Neural cell (in vitro differentiated cells): Measurements from ENCODE around the gene PKP3. TPM values are rescaled to one million over a fixed set of nuclear protein-coding genes. Genes with fewer than 3 reads are reported as not detected.

Source experiments
- H2AFZ ChIP-seq: fragments of 200-600, 300-800 bp; sonication (generic), shearing (Covaris generic); 2 replicates; pipeline ENCODE4 v1.6.0; 2014; ENCODE audit warnings: low read depth, mild to moderate bottlenecking, antibody characterized with exemption, low read length, moderate library complexity
- H3F3A ChIP-seq: fragments of 200-600 bp; shearing (Covaris generic); 2 replicates; pipeline ENCODE4 v1.6.1; 2016; ENCODE audit warnings: mild to moderate bottlenecking, moderate library complexity, mixed read lengths, antibody characterized with exemption, low read length; ENCODE audit not compliant: insufficient read depth, poor library complexity, severe bottlenecking
- H3K27ac ChIP-seq: fragments of 200-600, 300-800 bp; sonication (generic), shearing (Covaris generic); 2 replicates; pipeline ENCODE4 v1.5.1; 2014; ENCODE audit warnings: mild to moderate bottlenecking, low read length, moderate library complexity
- H3K27me3 ChIP-seq: fragments of 300-800, 200-600 bp; sonication (generic), shearing (Covaris generic); 2 replicates; pipeline ENCODE4 v1.6.0; 2014; ENCODE audit warnings: mild to moderate bottlenecking, low read depth, low read length, moderate library complexity; ENCODE audit not compliant: insufficient read depth
- H3K36me3 ChIP-seq: fragments of 300-800, 200-600 bp; sonication (generic), shearing (Covaris generic); 2 replicates; pipeline ENCODE4 v1.5.1; 2014; ENCODE audit warnings: mild to moderate bottlenecking, antibody characterized with exemption, low read length, moderate library complexity; ENCODE audit not compliant: insufficient read depth
- H3K4me2 ChIP-seq: fragments of 300-800, 200-600 bp; sonication (generic), shearing (Covaris generic); 2 replicates; pipeline ENCODE4 v1.6.0; 2014; ENCODE audit warnings: mild to moderate bottlenecking, low read length
- H3K4me3 ChIP-seq: fragments of 300-800, 200-600 bp; sonication (generic), shearing (Covaris generic); 2 replicates; pipeline ENCODE4 v1.5.1; 2014; ENCODE audit warnings: mild to moderate bottlenecking, low read length, moderate library complexity
- H3K79me2 ChIP-seq: fragments of 200-600 bp; shearing (Covaris generic); replicated peaks from 2 replicates; pipeline ENCODE4 v1.6.0; 2014; ENCODE audit warnings: mild to moderate bottlenecking, low read length, moderate library complexity; ENCODE audit not compliant: insufficient read depth
- H3K9ac ChIP-seq: fragments of 300-800, 200-600 bp; sonication (generic), shearing (Covaris generic); 2 replicates; pipeline ENCODE4 v1.6.1; 2016; ENCODE audit warnings: mild to moderate bottlenecking, low read length, mixed read lengths
- H3K9me2 ChIP-seq: fragments of 200-600 bp; shearing (Covaris generic); 2 replicates; pipeline ENCODE4 v1.6.1; 2016; ENCODE audit warnings: mild to moderate bottlenecking, low read length, mixed read lengths; ENCODE audit not compliant: insufficient read depth
- H3K9me3 ChIP-seq: fragments of 200-600, 300-800 bp; sonication (generic), shearing (Covaris generic); 2 replicates; pipeline ENCODE4 v1.6.1; 2016; ENCODE audit warnings: mild to moderate bottlenecking, mixed run types, low read length, moderate library complexity, mixed read lengths
- H4K20me1 ChIP-seq: fragments of 200-600 bp; shearing (Covaris generic); 2 replicates; pipeline ENCODE4 v1.6.1; 2016; ENCODE audit warnings: mild to moderate bottlenecking, mixed run types; ENCODE audit not compliant: insufficient read depth
- CTCF ChIP-seq: fragments of 450-650 bp; IDR thresholded peaks from 2 replicates; pipeline ENCODE4 v1.5.1; 2014; ENCODE audit warnings: antibody characterized with exemption, mild to moderate bottlenecking, moderate library complexity; ENCODE audit not compliant: poor library complexity, severe bottlenecking
- EP300 ChIP-seq: fragments of 450-650 bp; conservative IDR thresholded peaks from 2 replicates; pipeline ENCODE4 v1.6.1; 2014; ENCODE audit warnings: antibody characterized with exemption, mild to moderate bottlenecking, moderate library complexity; ENCODE audit not compliant: poor library complexity, severe bottlenecking
- EZH2 ChIP-seq: fragments of 200-600, 300-800 bp; shearing (Covaris generic), sonication (generic); IDR thresholded peaks from 2 replicates; pipeline ENCODE4 v1.6.1; 2014; ENCODE audit warnings: antibody characterized with exemption, low read length, borderline replicate concordance, mild to moderate bottlenecking; ENCODE audit not compliant: insufficient read depth, poor library complexity, severe bottlenecking
- MXI1 ChIP-seq: fragments of 450-650 bp; conservative IDR thresholded peaks from 2 replicates; pipeline ENCODE4 v1.6.1; 2014; ENCODE audit warnings: antibody characterized with exemption, mild to moderate bottlenecking; ENCODE audit not compliant: poor library complexity, severe bottlenecking
- POLR2AphosphoS5 ChIP-seq: IDR thresholded peaks from 2 replicates; pipeline ENCODE4 v1.6.1; 2012
- RAD21 ChIP-seq: fragments of 450-650 bp; conservative IDR thresholded peaks from 2 replicates; pipeline ENCODE4 v1.6.1; 2014; ENCODE audit warnings: antibody characterized with exemption, mild to moderate bottlenecking, moderate library complexity
- SMC3 ChIP-seq: fragments of 450-650 bp; conservative IDR thresholded peaks from 2 replicates; pipeline ENCODE4 v1.6.1; 2014; ENCODE audit warnings: antibody characterized with exemption, mild to moderate bottlenecking, moderate library complexity; ENCODE audit not compliant: poor library complexity
- TAF1 ChIP-seq: IDR thresholded peaks from 2 replicates; pipeline ENCODE4 v1.6.1; 2012; ENCODE audit warnings: low read depth
- polyA plus RNA-seq: library from polyadenylated mRNA; depleted of rRNA; stranded (reverse); fragments of >200 nt; gene quantifications from 2 replicates; pipeline ENCODE4 v1.2.3, GENCODE V29; 2014
- TF ChIP-seq, protein P1 (sequence below): IDR thresholded peaks from 2 replicates; pipeline ENCODE4 v1.6.1; 2012; ENCODE audit warnings: borderline replicate concordance

PKP3 gene
- polyA plus RNA-seq, 1 donor from 2014 or later = not detected

GRCh38 chr11:394858-395655 lies 1.0 kb downstream of the PKP3 start:
- Histone ChIP-seq H3K4me3 (no peak overlapping the region), H3K36me3 (no peaks in the 10 kb centered on the region), H2AFZ (no peak overlapping the region), H3K9me2 (no peaks in the 10 kb centered on the region), H3F3A (no peaks in the 10 kb centered on the region), H3K27ac (no peak overlapping the region), H3K9me3 (no peaks in the 10 kb centered on the region), H3K4me2 (no peak overlapping the region), H4K20me1 (no peaks in the 10 kb centered on the region), H3K27me3 (no peaks in the 10 kb centered on the region), H3K79me2 (no peaks in the 10 kb centered on the region), H3K9ac (no peak overlapping the region)
- TF ChIP-seq CTCF (no peak), POLR2AphosphoS5 (no peak), SMC3 (no peak), EP300 (no peak), EZH2 (no peak), RAD21 (no peak), TAF1 (no peak), MXI1 (no peak)
- TF ChIP-seq, protein P1, sequence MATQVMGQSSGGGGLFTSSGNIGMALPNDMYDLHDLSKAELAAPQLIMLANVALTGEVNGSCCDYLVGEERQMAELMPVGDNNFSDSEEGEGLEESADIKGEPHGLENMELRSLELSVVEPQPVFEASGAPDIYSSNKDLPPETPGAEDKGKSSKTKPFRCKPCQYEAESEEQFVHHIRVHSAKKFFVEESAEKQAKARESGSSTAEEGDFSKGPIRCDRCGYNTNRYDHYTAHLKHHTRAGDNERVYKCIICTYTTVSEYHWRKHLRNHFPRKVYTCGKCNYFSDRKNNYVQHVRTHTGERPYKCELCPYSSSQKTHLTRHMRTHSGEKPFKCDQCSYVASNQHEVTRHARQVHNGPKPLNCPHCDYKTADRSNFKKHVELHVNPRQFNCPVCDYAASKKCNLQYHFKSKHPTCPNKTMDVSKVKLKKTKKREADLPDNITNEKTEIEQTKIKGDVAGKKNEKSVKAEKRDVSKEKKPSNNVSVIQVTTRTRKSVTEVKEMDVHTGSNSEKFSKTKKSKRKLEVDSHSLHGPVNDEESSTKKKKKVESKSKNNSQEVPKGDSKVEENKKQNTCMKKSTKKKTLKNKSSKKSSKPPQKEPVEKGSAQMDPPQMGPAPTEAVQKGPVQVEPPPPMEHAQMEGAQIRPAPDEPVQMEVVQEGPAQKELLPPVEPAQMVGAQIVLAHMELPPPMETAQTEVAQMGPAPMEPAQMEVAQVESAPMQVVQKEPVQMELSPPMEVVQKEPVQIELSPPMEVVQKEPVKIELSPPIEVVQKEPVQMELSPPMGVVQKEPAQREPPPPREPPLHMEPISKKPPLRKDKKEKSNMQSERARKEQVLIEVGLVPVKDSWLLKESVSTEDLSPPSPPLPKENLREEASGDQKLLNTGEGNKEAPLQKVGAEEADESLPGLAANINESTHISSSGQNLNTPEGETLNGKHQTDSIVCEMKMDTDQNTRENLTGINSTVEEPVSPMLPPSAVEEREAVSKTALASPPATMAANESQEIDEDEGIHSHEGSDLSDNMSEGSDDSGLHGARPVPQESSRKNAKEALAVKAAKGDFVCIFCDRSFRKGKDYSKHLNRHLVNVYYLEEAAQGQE = no peak

DNA sequence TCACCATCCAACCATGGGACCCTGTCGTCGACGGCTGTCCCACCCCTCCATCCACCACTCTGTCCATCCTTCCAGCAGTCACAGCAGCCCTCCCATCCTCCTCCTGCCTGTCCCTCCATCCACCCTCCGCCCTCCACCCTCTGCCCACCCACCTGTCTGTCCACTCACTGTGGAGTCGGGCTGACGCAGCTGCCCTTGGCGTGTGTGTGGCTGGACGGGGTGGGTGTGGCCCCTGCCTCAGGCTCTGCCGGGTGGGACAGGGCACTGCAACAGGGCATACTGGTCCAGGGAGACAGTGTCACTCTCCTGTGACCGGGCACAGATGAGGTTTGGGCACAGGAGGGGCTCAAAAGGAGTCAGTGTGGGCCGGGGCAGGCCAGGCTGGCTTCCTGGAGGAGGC lies 1.9 kb downstream of the PKP3 start:
- H3K4me3 ChIP-seq = no peak overlapping the region
- H3K4me2 ChIP-seq = no peak overlapping the region
- TF ChIP-seq EZH2 = no peak
- TF ChIP-seq TAF1 = no peak
- no peak for TF ChIP-seq SMC3
- TF ChIP-seq CTCF = no peak
- no peak for TF ChIP-seq RAD21
- TF ChIP-seq MXI1 = no peak
- TF ChIP-seq, protein P1 = no peak
- TF ChIP-seq EP300 = no peak
- no peak for TF ChIP-seq POLR2AphosphoS5
- H3F3A ChIP-seq = no peaks in the 10 kb centered on the region
- no peaks in the 10 kb centered on the region for H3K9me2 ChIP-seq
- H3K27ac ChIP-seq = no peak overlapping the region
- H3K36me3 ChIP-seq = no peaks in the 10 kb centered on the region
- no peak overlapping the region for H2AFZ ChIP-seq
- no peaks in the 10 kb centered on the region for H3K9me3 ChIP-seq
- H3K9ac ChIP-seq = no peak overlapping the region
- no peaks in the 10 kb centered on the region for H4K20me1 ChIP-seq
- H3K79me2 ChIP-seq = no peaks in the 10 kb centered on the region
- H3K27me3 ChIP-seq = no peaks in the 10 kb centered on the region
